B cell (primary cell): ENCODE results near the gene TRIM17. TPM values are rescaled to one million over a fixed set of nuclear protein-coding genes. Genes with fewer than 3 reads are reported as not detected.

ENCODE experiments used
- ATAC-seq: fragments of 200-7000 bp; cut with Tn5 transposase; one replicate; pipeline ENCODE4 v1.10.0; 2021; ENCODE audit warnings: low read depth, mild to moderate bottlenecking, moderate number of reproducible peaks, moderate library complexity
- CTCF ChIA-PET: fragments of 350-600 bp; sonication (Branson Sonifier 250); formaldehyde crosslinking; loops from one replicate; lab custom pipeline; 2021; ENCODE audit warnings: antibody characterized with exemption, inconsistent platforms; lab: Charles Lee
- POLR2A ChIA-PET: fragments of 350-600 bp; sonication (Branson Sonifier 250); formaldehyde crosslinking; loops from one replicate; lab custom pipeline; 2021; ENCODE audit warnings: antibody characterized with exemption; lab: Charles Lee
- DNase-seq: peaks from one replicate; pipeline ENCODE4 v3.0.0; 2013
- H2AFZ ChIP-seq: 2 replicates; pipeline ENCODE4 v1.6.1; 2012; ENCODE audit warnings: mild to moderate bottlenecking, low read depth, low read length; ENCODE audit not compliant: insufficient read depth, poor library complexity, severe bottlenecking
- H3K27ac ChIP-seq, 2 donors: 1 replicate in 1 of 2; 2 replicates in 1 of 2; pipeline ENCODE4 v1.5.1; 2012 to 2013; ENCODE audit warnings: low read length in 2 of 2, mild to moderate bottlenecking in 2 of 2, moderate library complexity in 1 of 2
- H3K27me3 ChIP-seq, 4 experiments: fragments of 200-600 bp in 1 of 4; sonication (generic) in 1 of 4; replicated peaks in 1 of 4; 1 replicate in 2 of 4; 2 replicates in 2 of 4; pipeline versions ENCODE4 v1.6.1 to v1.7.0; 2013 to 2016; ENCODE audit warnings: low read length in 3 of 4, mild to moderate bottlenecking in 2 of 4, mixed read lengths in 1 of 4, moderate library complexity in 1 of 4; ENCODE audit not compliant: insufficient read depth in 4 of 4, control insufficient read depth in 3 of 4; ENCODE audit errors: control extremely low read depth in 1 of 4
- H3K36me3 ChIP-seq, 2 experiments: replicated peaks in 1 of 2; 1 replicate in 1 of 2; 2 replicates in 1 of 2; pipeline versions ENCODE4 v1.6.1 to v1.7.1; 2013; ENCODE audit warnings: low read length in 1 of 2; ENCODE audit not compliant: insufficient read depth in 2 of 2, control insufficient read depth in 1 of 2; ENCODE audit errors: control extremely low read depth in 1 of 2, extremely low read depth in 1 of 2
- H3K4me1 ChIP-seq, 2 donors: fragments of 200-600 bp in 1 of 2; sonication (generic) in 1 of 2; 1 replicate in 1 of 2; 2 replicates in 1 of 2; pipeline versions ENCODE4 v1.5.1 to v1.6.1; 2013 to 2017; ENCODE audit warnings: low read length in 2 of 2; ENCODE audit not compliant: control insufficient read depth in 2 of 2, insufficient read depth in 2 of 2
- H3K4me2 ChIP-seq: replicated peaks from 2 replicates; pipeline ENCODE3; 2012; ENCODE audit warnings: mild to moderate bottlenecking, low read depth, low read length; ENCODE audit not compliant: poor library complexity, severe bottlenecking
- H3K4me3 ChIP-seq, 5 experiments: fragments of 200-600 bp in 1 of 5; sonication (generic) in 1 of 5; 1 replicate in 3 of 5; 2 replicates in 2 of 5; pipeline versions ENCODE4 v1.5.1 to v1.7.0; 2011 to 2016; ENCODE audit warnings: low read length in 4 of 5, mild to moderate bottlenecking in 4 of 5, low read depth in 2 of 5, control low read depth in 1 of 5, moderate library complexity in 1 of 5; ENCODE audit not compliant: insufficient read depth in 1 of 5; ENCODE audit errors: control extremely low read depth in 1 of 5, extremely low read depth in 1 of 5
- H3K79me2 ChIP-seq: fragments of 200-600 bp; sonication (generic); one replicate; pipeline ENCODE4 v1.6.0; 2016; ENCODE audit warnings: low read length; ENCODE audit not compliant: control insufficient read depth, insufficient read depth
- H3K9ac ChIP-seq: fragments of 200-600 bp; sonication (generic); 2 replicates; pipeline ENCODE4 v1.6.1; 2017; ENCODE audit warnings: mild to moderate bottlenecking, low read length, moderate library complexity
- H3K9me3 ChIP-seq, 3 donors: one replicate each; pipeline versions ENCODE4 v1.6.1 to v1.7.1; 2013; ENCODE audit warnings: low read length in 2 of 3; ENCODE audit not compliant: control insufficient read depth in 2 of 3, insufficient read depth in 1 of 3; ENCODE audit errors: control extremely low read depth in 1 of 3
- H4K20me1 ChIP-seq: 2 replicates; pipeline ENCODE4 v1.6.0; 2012; ENCODE audit warnings: mild to moderate bottlenecking, low read length; ENCODE audit not compliant: insufficient read depth, control insufficient read depth, poor library complexity, severe bottlenecking
- H3K27ac Mint-ChIP-seq: one replicate; pipeline ENCODE4 v1.8.0; 2021; ENCODE audit warnings: mixed read lengths
- H3K27me3 Mint-ChIP-seq: one replicate; pipeline ENCODE4 v1.8.0; 2021; ENCODE audit warnings: mixed read lengths
- H3K4me1 Mint-ChIP-seq: one replicate; pipeline ENCODE4 v1.8.0; 2021; ENCODE audit warnings: mixed read lengths
- H3K4me3 Mint-ChIP-seq: one replicate; pipeline ENCODE4 v1.8.0; 2021; ENCODE audit warnings: mixed read lengths
- H3K9me3 Mint-ChIP-seq: one replicate; pipeline ENCODE4 v1.8.0; 2022; ENCODE audit warnings: mixed read lengths; ENCODE audit not compliant: insufficient read depth
- CTCF ChIP-seq: fragments of 200-600 bp; IDR thresholded peaks from one replicate; pipeline ENCODE4 v1.8.0; 2022; ENCODE audit warnings: antibody characterized with exemption, mild to moderate bottlenecking
- EZH2 ChIP-seq: IDR thresholded peaks from 2 replicates; pipeline ENCODE4 v1.6.1; 2012; ENCODE audit warnings: borderline replicate concordance, low read depth, mild to moderate bottlenecking, moderate library complexity, low read length; ENCODE audit not compliant: insufficient read depth, poor library complexity, severe bottlenecking
- WGBS: methylation state at CpG from one replicate; pipeline ENCODE4 v1.1.5; 2013; ENCODE audit warnings: missing lambda C conversion rate; ENCODE audit not compliant: insufficient coverage; 5-methylcytosine and 5-hydroxymethylcytosine counted together
- intact Hi-C: fragments of 100-400 bp; cut with micrococcal nuclease; formaldehyde crosslinking; loops from one replicate; pipeline ENCODE4 v1.10.0; 2022
- polyA plus RNA-seq: library from polyadenylated mRNA; depleted of rRNA; stranded (reverse); fragments of >200 nt; gene quantifications from 2 replicates; pipeline ENCODE4 v1.2.3, GENCODE V29; 2012
- total RNA-seq, 2 donors: library from RNA; stranded (reverse); fragments of 120-200 nt in 1 of 2; gene quantifications; 1 replicate in 1 of 2; 2 replicates in 1 of 2; pipeline versions ENCODE4 v1.2.3 to v1.2.4, GENCODE V29; 2013 to 2022

The TRIM17 gene
- total and polyA plus RNA-seq, 2 donors (not counting 1 experiment from before 2014, with no cell fraction given): not detected

- H3K4me1 Mint-ChIP-seq: no peaks in the 10 kb centered on the region
- ChIA-PET POLR2A (no interaction called here), CTCF (no interaction called here)
- H3K27me3 Mint-ChIP-seq: peaks cover 34% of the 10 kb centered on the region
- Histone ChIP-seq H3K79me2 (no peaks in the 10 kb centered on the region), H3K27me3 (peaks cover 0 to 25% (median 9%) of the 10 kb centered on the region in 4 experiments), H2AFZ (no peak overlapping the region), H3K36me3 (no peaks in the 10 kb centered on the region), H3K4me2 (no peak overlapping the region), H3K4me3 (no peak overlapping the region), H3K9ac (no peak overlapping the region), H3K27ac (no peak overlapping the region), H3K4me1 (no peaks in the 10 kb centered on the region), H4K20me1 (no peaks in the 10 kb centered on the region), H3K9me3 (peaks cover 0 to 5% (median 0%) of the 10 kb centered on the region in 3 donors)
- no peaks in the 10 kb centered on the region for H3K9me3 Mint-ChIP-seq
- intact Hi-C loops: no loop called here
- TF ChIP-seq EZH2 (no peak), CTCF (no peak)
- 94% methylated on average over 5 of the region's 6 CpGs for WGBS
- H3K4me3 Mint-ChIP-seq: no peak overlapping the region
- no peak for DNase-seq
- H3K27ac Mint-ChIP-seq: no peak overlapping the region
- ATAC-seq: no peak
Measured at GRCh38 chr1:228430243-228430642, 13.6 kb upstream of the TRIM17 start.

GRCh38 chr1:228429698-228430097 is 13.0 kb upstream of the TRIM17 start:
- H3K79me2 ChIP-seq: no peaks in the 10 kb centered on the region
- CTCF ChIA-PET: no interaction called here
- Mint-ChIP-seq H3K4me3 (no peak overlapping the region), H3K9me3 (no peaks in the 10 kb centered on the region), H3K27me3 (peaks cover 34% of the 10 kb centered on the region), H3K4me1 (no peaks in the 10 kb centered on the region), H3K27ac (no peak overlapping the region)
- H3K9me3 ChIP-seq: peaks cover 0 to 11% (median 0%) of the 10 kb centered on the region in 3 donors
- H2AFZ ChIP-seq: no peak overlapping the region
- H4K20me1 ChIP-seq: no peaks in the 10 kb centered on the region
- DNase-seq (no peak), ATAC-seq (no peak)
- intact Hi-C loops: no loop called here
- no peak overlapping the region for H3K4me2 ChIP-seq
- TF ChIP-seq EZH2 (no peak), CTCF (no peak)
- POLR2A ChIA-PET: no interaction called here
- H3K9ac ChIP-seq: no peak overlapping the region
- no peaks in the 10 kb centered on the region for H3K4me1 ChIP-seq
- peaks cover 0 to 25% (median 7%) of the 10 kb centered on the region in 4 experiments for H3K27me3 ChIP-seq
- no peak overlapping the region for H3K4me3 ChIP-seq
- WGBS: 93% methylated on average over 3 of the region's 9 CpGs
- no peak overlapping the region for H3K27ac ChIP-seq
- H3K36me3 ChIP-seq: no peaks in the 10 kb centered on the region
